ENCODE data around the gene LDLRAD4.

DNA sequence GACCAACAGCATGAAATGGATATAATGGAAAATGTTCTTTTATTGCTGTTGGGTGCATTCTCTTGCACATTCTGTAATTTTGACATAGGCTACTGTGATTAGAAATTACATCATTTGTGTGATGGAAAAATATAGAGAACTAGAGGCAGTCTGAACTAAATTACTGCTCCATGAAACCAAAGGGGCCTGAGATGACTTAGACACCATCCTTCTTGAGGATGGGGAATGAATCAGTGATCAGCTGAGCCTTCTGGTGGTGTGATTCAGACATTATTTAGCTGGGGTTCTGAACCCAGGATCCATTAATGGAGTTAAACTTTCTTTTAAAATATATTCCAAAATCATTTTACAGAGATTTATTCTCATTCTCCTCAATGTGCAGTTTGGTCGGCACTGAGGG lies 135.8 kb downstream of the LDLRAD4 start:
- TF ChIP-seq EZH2 (IDR thresholded peaks at IDR 0.05) (no peak), POLR2AphosphoS5 (IDR thresholded peaks at IDR 0.05; ENCODE audit: borderline replicate concordance, low read depth, low read length) (no peak), FOXP2 (optimal IDR thresholded peaks at IDR 0.05; ENCODE audit: control extremely low read depth, extremely low read length, insufficient read depth) (no peak)

Measured in SK-N-MC (cell line).